HG03521 (cell line): ENCODE measurements around the gene TMEM178A.

ENCODE experiments used
- ATAC-seq: cut with Tn5 transposase; IDR thresholded peaks from one replicate; pipeline ENCODE4 v1.9.1; 2021; ENCODE audit warnings: mild to moderate bottlenecking, moderate library complexity; ENCODE audit not compliant: unreplicated experiment

The TMEM178A gene

GRCh38 chr2:39736640-39737039 lies 70.9 kb downstream of the TMEM178A start:
- no peak for ATAC-seq

DNA sequence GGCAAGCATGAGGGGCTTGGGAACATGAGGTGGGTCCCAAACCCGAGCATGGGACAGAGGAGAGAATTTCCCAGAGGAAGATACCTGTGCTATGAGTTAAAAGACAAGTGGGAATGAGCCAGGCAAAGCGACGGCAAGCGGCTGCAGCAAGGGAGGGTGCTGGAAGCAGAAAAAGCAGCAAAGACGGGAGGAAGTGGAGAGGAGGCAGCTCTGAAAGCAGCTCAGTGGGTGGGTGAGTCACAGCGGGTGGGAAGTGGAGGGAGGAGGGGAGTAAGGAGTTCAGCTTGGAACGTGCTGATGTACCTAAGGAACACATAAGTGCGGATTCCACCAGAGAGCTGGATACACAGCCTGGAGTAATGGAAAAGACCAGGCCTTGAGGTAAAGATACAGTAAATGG lies 71.9 kb downstream of the TMEM178A start:
- no peak for ATAC-seq

DNA sequence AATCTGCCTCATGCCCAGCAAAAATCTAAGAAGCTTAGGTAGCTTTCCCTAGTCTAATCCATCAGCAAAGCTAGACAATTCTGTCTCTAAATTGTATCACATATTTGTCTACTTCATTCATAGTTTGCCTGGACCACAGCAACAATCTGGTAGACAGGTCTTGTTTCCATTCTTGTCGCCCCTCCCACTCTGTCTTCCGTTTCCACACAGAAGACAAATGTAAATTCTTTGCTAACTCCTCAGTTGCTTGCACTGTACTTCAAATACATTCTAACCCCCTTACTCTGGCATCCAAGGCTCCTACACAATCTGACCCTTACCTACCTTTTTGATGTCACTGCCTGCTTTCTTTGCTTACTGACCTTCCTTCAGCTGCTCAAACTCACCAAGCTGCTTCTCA lies 73.2 kb downstream of the TMEM178A start:
- no peak for ATAC-seq

GRCh38 chr2:39739386-39739785 lies 73.7 kb downstream of the TMEM178A start:
- no peak for ATAC-seq

GRCh38 chr2:39741871-39742270 lies 76.2 kb downstream of the TMEM178A start:
- ATAC-seq: no peak

- ATAC-seq: no peak
These were observed 77.6 kb downstream of the TMEM178A start for GRCh38 chr2:39743269-39743776.

GRCh38 chr2:39755466-39755865 lies 89.7 kb downstream of the TMEM178A start:
- no peak for ATAC-seq

DNA sequence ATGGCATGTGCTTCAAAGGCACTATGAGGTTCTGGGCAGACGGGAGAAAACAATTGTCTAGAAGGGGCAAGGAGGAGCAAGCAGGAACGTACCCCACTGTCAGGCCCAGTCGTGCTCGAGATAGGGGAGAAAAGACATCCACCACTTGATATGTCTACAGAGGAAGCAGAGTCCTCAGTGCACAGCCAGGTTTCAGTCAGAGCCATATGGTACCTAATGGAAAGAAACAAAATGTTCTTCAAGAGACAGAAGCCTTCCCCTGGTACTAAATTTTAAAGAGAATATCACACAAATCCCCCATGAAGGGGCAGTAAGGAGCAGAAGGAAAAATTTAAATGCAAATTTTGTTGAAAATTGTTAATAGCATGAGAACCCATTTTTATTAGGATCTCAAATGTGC lies 91.4 kb downstream of the TMEM178A start:
- no peak for ATAC-seq

GRCh38 chr2:39762448-39762847 lies 96.7 kb downstream of the TMEM178A start:
- ATAC-seq: no peak
